Neural cell (in vitro differentiated cells): Measurements from ENCODE around the gene TMEM190.

Experiments
- CTCF ChIP-seq: fragments of 450-650 bp; IDR thresholded peaks from 2 replicates; pipeline ENCODE4 v1.5.1; 2014; ENCODE audit warnings: antibody characterized with exemption, mild to moderate bottlenecking, moderate library complexity; ENCODE audit not compliant: poor library complexity, severe bottlenecking
- EP300 ChIP-seq: fragments of 450-650 bp; conservative IDR thresholded peaks from 2 replicates; pipeline ENCODE4 v1.6.1; 2014; ENCODE audit warnings: antibody characterized with exemption, mild to moderate bottlenecking, moderate library complexity; ENCODE audit not compliant: poor library complexity, severe bottlenecking
- EZH2 ChIP-seq: fragments of 200-600, 300-800 bp; shearing (Covaris generic), sonication (generic); IDR thresholded peaks from 2 replicates; pipeline ENCODE4 v1.6.1; 2014; ENCODE audit warnings: antibody characterized with exemption, low read length, borderline replicate concordance, mild to moderate bottlenecking; ENCODE audit not compliant: insufficient read depth, poor library complexity, severe bottlenecking
- POLR2AphosphoS5 ChIP-seq: IDR thresholded peaks from 2 replicates; pipeline ENCODE4 v1.6.1; 2012
- RAD21 ChIP-seq: fragments of 450-650 bp; conservative IDR thresholded peaks from 2 replicates; pipeline ENCODE4 v1.6.1; 2014; ENCODE audit warnings: antibody characterized with exemption, mild to moderate bottlenecking, moderate library complexity
- REST ChIP-seq: IDR thresholded peaks from 2 replicates; pipeline ENCODE4 v1.6.1; 2012; ENCODE audit warnings: borderline replicate concordance
- SMC3 ChIP-seq: fragments of 450-650 bp; conservative IDR thresholded peaks from 2 replicates; pipeline ENCODE4 v1.6.1; 2014; ENCODE audit warnings: antibody characterized with exemption, mild to moderate bottlenecking, moderate library complexity; ENCODE audit not compliant: poor library complexity
- TAF1 ChIP-seq: IDR thresholded peaks from 2 replicates; pipeline ENCODE4 v1.6.1; 2012; ENCODE audit warnings: low read depth

GRCh38 chr19:55376241-55376933, at the start of gene TMEM190:
- TF ChIP-seq REST (no peak), CTCF (no peak), TAF1 (no peak), EZH2 (no peak), EP300 (no peak), SMC3 (no peak), POLR2AphosphoS5 (no peak), RAD21 (no peak)
